DND-41 (cell line): ENCODE data around the gene PLA2R1.

Experiments used
- CTCF ChIP-seq: IDR thresholded peaks from 2 replicates; pipeline ENCODE4 v1.5.1; 2012; ENCODE audit warnings: borderline replicate concordance, low read length, moderate library complexity, mild to moderate bottlenecking; ENCODE audit not compliant: poor library complexity, severe bottlenecking; ENCODE audit errors: extremely low read depth
- EZH2 ChIP-seq: IDR thresholded peaks from 3 replicates; pipeline ENCODE4 v1.6.1; 2012; ENCODE audit warnings: borderline replicate concordance, low read depth, mild to moderate bottlenecking, moderate library complexity, low read length, inconsistent platforms; ENCODE audit not compliant: severe bottlenecking

GRCh38 chr2:160044728-160045127 is 17.7 kb downstream of the PLA2R1 start:
- no peak for TF ChIP-seq CTCF
- no peak for TF ChIP-seq EZH2
